Lower leg skin (tissue), 4 donors: ENCODE measurements around the gene FUOM. TPM values are rescaled to one million over a fixed set of nuclear protein-coding genes. Genes with fewer than 3 reads are reported as not detected.

Experiments used
- DNase-seq, 2 donors: peaks; one replicate each; pipeline ENCODE4 v3.0.0-alpha.2; 2019; ENCODE audit warnings: low spot score in 2 of 2
- H3K4me3 ChIP-seq: fragments of 200-600 bp; sonication (generic); 2 replicates; pipeline ENCODE4 v1.5.1; 2017; ENCODE audit warnings: mild to moderate bottlenecking, low read depth; ENCODE audit not compliant: poor library complexity, severe bottlenecking
- POLR2A ChIP-seq, 2 donors: fragments of 450-650 bp; IDR thresholded peaks; one replicate each; pipeline ENCODE4 v1.6.1; 2016 to 2017; ENCODE audit warnings: antibody characterized with exemption in 2 of 2, mild to moderate bottlenecking in 1 of 2, moderate library complexity in 1 of 2
- WGBS, 2 donors: methylation state at CpG; one replicate each; pipeline ENCODE4 v1.1.5; 2018; 5-methylcytosine and 5-hydroxymethylcytosine counted together
- intact Hi-C: fragments of 100-400 bp; cut with DNase I; formaldehyde crosslinking; loops from one replicate; pipeline ENCODE4 v1.15.0; 2023; ENCODE audit warnings: low total_unique reads
- total RNA-seq, 4 donors: library from RNA; depleted of rRNA; stranded (reverse); fragments of >200 nt; gene quantifications; one replicate each; pipeline ENCODE4 v1.1.0, GENCODE V29; 2016
- TF ChIP-seq, protein P1 (sequence below), 3 donors: fragments of 450-650 bp; IDR thresholded peaks; one replicate each; pipeline ENCODE4 v1.5.1; 2016; ENCODE audit warnings: antibody characterized with exemption in 3 of 3, mild to moderate bottlenecking in 3 of 3, moderate library complexity in 2 of 3

FUOM gene
- total RNA-seq, 4 donors from 2014 or later, result 11.1 to 15.8 (median 15.0) TPM

DNA sequence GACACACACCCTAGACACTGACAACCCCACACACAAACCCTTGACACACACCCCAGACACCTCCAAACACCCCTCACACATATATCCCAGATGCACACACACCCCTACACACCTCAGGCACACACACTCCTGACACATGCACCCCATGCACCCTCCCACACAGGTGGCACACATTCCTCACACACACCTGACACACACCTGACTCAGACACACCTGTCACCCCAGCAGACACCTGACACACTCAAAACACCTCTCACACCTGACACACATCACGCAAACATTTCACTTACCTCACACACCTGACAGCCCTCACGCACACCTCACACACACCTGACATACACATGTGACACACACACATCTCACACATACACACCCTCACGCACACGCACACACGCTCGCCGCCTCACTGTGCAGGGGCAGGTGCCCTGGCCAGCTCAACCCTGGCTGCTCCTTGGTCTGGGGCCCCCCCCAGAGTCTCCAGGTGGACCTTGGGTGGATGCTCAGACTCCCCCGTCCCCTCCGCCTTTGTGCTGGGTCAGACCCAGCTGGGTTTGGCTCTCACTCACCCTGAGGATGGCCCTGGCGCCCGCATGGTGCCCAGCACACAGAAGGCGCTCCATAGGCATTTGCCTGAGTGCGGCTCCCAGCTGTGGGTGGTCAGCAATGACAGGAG is 18.0 kb downstream of the FUOM start:
- 91 to 93% methylated on average over 13 of the region's 13 CpGs for WGBS, 2 donors
- DNase-seq, result no peak
- no peak for TF ChIP-seq POLR2A (IDR thresholded peaks at IDR 0.05)
- TF ChIP-seq, protein P1, sequence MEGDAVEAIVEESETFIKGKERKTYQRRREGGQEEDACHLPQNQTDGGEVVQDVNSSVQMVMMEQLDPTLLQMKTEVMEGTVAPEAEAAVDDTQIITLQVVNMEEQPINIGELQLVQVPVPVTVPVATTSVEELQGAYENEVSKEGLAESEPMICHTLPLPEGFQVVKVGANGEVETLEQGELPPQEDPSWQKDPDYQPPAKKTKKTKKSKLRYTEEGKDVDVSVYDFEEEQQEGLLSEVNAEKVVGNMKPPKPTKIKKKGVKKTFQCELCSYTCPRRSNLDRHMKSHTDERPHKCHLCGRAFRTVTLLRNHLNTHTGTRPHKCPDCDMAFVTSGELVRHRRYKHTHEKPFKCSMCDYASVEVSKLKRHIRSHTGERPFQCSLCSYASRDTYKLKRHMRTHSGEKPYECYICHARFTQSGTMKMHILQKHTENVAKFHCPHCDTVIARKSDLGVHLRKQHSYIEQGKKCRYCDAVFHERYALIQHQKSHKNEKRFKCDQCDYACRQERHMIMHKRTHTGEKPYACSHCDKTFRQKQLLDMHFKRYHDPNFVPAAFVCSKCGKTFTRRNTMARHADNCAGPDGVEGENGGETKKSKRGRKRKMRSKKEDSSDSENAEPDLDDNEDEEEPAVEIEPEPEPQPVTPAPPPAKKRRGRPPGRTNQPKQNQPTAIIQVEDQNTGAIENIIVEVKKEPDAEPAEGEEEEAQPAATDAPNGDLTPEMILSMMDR (IDR thresholded peaks at IDR 0.05), result no peak
- no peak overlapping the region for H3K4me3 ChIP-seq
- intact Hi-C loops, result loop anchor here (10.0 kb wide), 1 partner anchor 185 kb away; the partner anchor contains the start of gene CYP2E1

DNA sequence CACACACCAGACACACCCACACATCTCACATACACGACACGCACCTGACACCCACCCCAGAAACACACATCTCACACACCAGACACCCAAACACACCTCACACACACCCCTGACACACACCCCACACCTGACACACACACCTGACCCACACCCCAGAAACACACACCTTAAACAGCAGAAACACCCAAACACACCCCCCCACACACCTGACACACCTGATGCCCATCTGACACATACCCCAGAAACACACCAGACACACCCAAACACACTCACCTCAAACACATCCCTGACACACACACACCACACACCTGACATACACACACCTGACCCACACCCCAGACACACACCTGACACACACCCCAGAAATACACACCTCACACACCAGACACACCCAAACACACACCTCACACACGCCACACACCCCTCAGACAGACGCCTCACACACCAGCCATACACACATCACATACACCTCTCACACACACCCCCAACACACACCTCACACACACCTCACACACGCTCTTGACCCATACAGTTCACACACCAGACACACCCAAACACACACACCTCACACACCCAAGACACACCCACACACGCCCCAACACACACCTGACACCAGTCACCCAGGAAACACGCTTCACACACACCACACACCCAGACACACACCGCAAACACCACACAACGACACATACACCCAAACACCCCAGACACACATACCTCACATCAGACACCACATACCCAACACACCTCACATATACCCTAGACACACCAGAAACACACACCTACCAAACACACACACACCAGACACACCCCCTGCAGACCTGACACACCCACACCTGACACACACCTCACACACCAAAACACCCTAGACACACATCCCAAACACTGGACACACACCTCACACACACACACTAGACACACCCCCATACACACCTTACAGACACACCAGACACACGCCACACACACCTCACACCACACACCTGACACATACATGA is 19.4 kb downstream of the FUOM start:
- TF ChIP-seq, protein P1 (IDR thresholded peaks at IDR 0.05), result no peak
- TF ChIP-seq POLR2A (IDR thresholded peaks at IDR 0.05), result no peak
- intact Hi-C loops, result loop anchor here (10.0 kb wide), 1 partner anchor 186 kb away; the partner anchor contains the start of gene CYP2E1
- H3K4me3 ChIP-seq, result no peak overlapping the region
- DNase-seq, result no peak
- WGBS, 2 donors, result 87 to 89% methylated on average over 10 of the region's 10 CpGs

DNA sequence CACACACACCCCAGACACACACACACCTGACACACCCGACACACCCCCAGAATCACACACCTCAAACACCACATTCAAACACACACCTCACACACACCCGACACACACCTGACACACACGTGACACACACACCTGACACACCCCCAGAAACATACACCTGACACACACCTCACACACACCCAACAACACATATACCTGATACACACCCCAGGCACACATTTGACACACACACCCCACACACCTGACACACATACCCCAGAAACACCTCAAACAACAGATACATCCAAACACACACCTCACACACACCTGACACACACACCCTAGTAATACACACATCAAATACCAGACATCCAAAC is 20.5 kb downstream of the FUOM start:
- 79% methylated on average over 3 of the region's 3 CpGs for WGBS, 2 donors
- intact Hi-C loops, result loop anchor here (10.0 kb wide), 1 partner anchor 187 kb away; the partner anchor contains the start of gene CYP2E1
- TF ChIP-seq, protein P1 (IDR thresholded peaks at IDR 0.05), result no peak
- no peak for TF ChIP-seq POLR2A (IDR thresholded peaks at IDR 0.05)
- DNase-seq, result no peak
- no peak overlapping the region for H3K4me3 ChIP-seq

DNA sequence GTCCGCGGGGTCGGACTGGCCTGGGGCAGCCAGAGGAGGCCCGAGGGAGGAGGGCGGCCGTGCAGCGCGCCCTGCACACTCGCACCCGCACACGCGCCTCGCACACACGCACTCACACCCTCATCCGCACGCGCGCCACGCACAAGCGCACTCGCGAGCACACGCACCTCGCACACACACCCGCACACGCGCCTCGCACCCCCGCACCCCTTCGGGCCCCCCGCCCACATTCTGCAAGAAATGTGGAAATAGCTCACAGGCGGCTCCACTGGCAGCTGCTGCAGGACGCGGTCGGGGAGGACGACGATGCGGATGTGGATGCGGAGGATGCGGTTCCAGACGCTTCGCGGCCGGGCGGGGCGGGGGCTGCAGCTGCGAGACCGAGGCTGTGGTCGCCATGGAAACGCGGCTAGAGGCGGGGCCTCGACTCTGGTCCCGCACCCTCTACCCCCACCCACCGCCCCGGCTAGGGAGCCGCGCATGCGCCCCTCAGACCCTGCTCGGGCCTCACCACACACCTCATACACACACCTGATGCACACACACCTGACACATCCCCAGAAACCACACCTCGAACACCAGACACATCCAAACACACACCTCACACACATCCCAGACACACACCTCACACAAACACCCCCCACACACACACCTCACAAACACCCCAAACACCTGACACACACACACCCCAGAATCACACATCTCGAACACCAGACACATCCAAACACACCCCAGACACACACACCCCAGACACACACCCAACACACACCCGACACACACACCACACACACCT is 21.0 kb downstream of the FUOM start, which contains the start of gene CALY:
TSS of gene CALY (minus strand) at position 320 of the 793 bp plus-strand sequence. CDS start 7,907 bp downstream, outside the sequence.
- no peak within 1 kb of the TSS for H3K4me3 ChIP-seq
- intact Hi-C loops, result loop anchor here (10.0 kb wide), 1 partner anchor 188 kb away; the partner anchor contains the start of gene CYP2E1
- no peak for DNase-seq
- 10 to 15% methylated on average over 31 to 44 of the region's 63 CpGs for WGBS, 2 donors
- no peak for TF ChIP-seq POLR2A (IDR thresholded peaks at IDR 0.05)
- TF ChIP-seq, protein P1 (IDR thresholded peaks at IDR 0.05), result no peak

DNA sequence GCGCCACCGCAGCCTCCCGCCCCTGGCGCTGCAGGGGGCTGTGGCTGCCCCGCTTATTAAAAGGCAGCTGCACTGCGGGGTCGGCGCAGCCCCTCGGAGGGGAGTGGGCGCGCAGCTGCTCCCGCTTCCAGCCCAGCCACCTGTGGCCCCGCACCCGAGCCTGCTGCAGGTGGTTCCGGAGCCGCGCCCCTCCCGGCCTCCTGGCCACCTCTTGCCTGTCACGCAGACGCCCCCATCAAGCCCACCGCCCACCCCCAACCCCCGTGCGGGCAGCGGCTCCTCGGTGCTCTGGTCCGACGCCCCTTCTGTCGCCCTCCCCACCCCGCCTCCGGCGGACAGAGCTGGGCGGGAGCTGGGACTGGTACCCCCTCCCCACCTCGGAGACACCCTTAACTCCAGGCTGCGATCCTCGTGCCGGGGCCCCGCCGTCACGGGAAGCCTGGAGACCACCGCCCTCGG is 21.7 kb downstream of the FUOM start:
- WGBS, 2 donors, result 0 to 2% methylated on average over 3 to 10 of the region's 41 CpGs
- TF ChIP-seq, protein P1 (IDR thresholded peaks at IDR 0.05), result no peak
- no peak for TF ChIP-seq POLR2A (IDR thresholded peaks at IDR 0.05)
- DNase-seq, result no peak
- no peak overlapping the region for H3K4me3 ChIP-seq
- intact Hi-C loops, result loop anchor here (10.0 kb wide), 1 partner anchor 189 kb away; the partner anchor contains the start of gene CYP2E1
